ENCODE measurements around the gene STK11IP.
"Not testable (repeated sequence)": the region's sequence is repeated elsewhere in the genome, so short reads cannot be mapped to it uniquely, and the experiment has no call there.

STK11IP gene

DNA sequence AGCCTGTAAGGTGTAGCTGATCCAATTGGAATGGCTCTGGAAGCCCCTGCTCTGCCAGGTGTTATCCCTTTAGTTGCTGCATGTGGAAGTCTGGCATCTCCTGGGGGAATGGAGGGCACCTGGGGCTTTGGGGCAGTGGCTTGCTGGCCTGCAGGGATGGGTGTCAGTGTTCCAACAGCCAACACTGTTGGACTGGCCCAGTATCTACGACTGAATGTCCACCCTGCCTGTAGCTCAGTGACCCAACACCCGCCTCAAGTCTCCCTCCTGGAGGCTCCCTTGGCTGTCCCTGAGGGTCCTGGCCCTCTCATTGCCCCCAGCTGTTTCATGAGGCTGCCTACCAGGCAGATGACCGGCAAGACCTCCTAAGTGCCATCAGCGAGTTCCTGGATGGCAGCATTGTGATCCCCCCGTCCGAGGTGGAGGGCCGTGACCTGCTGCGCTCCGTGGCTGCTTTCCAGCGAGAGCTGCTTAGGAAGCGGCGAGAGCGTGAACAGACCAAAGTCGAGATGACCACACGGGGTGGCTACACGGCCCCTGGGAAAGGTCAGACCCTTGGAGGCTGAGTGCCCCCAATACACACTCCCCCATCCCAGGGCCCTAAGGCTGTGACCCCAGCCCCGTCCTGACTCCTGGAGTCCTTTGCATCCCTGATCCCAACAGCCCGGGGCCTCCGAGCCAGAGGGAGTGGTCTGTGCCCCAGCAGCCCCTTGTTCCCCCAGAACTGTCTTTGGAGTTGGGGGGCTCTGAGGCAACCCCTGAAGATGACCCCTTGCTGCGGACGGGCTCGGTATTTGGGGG lies 37.5 kb downstream of the STK11IP start:
- no peak for DNase-seq

DNA sequence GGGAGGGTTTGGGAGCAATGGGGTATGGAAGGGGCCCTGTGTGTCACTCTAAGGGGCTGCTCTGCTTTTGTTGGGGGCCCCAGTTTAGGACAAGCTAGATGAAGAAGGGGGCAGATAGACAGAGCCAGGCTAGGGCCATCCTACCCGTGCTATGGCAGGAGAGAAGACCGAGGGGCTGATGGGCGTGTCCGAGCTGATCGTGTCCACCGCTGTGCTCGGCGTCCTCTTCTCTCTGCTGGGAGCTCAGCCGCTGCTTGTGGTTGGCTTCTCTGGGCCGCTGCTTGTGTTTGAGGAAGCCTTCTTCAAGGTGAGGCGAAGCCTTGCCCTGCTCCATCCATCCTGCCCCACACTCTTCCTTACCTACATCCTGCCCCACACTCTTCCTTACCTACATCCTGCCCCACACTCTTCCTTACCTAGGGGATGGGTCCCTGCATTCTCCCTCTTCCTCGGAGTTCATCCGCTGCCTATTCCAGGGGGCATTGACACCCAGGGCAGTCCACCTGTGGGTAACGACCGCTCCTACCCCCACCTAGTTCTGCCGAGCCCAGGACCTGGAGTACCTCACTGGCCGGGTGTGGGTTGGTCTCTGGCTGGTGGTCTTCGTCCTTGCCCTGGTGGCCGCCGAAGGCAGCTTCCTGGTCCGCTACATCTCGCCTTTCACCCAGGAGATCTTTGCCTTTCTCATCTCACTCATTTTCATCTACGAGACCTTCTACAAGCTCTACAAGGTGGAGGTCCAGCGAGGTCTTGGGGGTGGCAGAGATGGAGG lies 38.7 kb downstream of the STK11IP start:
- DNase-seq: no peak

GRCh38 chr2:219636941-219637841 lies 39.5 kb downstream of the STK11IP start:
- no peak for DNase-seq

- DNase-seq: no peak
Measured at GRCh38 chr2:219637842-219638185, 40.2 kb downstream of the STK11IP start.

- DNase-seq: no peak
Measured at GRCh38 chr2:219638217-219638947, 40.7 kb downstream of the STK11IP start.

DNA sequence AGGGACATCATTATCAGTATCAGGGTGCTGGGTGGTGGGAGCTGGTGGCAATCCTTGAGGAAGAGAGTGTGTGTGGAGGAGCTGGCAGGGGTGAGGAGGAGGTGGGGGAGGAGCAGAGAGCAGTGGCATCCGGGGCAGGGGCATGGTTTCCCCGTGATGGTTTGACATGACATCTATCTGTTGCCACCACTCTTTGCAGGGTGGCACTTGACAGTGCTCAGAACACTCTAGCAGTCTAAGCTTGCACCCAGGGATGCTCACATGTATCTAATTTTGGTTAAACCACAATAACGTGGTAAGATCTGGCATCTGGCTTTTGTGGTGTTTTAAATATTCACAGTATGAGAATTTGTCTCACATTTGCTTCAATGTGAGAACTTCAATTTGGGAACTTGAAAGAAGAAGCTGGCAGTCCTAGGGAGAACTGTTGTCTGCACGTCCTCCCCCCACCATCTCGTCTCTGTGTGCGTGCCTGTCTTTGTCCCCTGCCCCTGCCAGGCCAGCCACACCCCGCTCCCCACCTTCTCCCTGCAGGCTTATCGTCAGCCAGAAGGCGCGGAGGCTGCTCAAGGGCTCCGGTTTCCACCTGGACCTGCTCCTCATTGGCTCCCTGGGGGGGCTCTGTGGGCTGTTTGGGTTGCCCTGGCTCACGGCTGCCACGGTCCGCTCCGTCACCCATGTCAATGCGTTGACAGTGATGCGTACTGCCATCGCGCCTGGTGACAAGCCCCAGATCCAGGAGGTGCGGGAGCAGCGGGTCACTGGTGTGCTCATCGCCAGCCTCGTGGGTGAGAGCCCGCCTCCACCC lies 41.5 kb downstream of the STK11IP start:
- DNase-seq: peak in 1 of 2 donors; percentile 6

DNA sequence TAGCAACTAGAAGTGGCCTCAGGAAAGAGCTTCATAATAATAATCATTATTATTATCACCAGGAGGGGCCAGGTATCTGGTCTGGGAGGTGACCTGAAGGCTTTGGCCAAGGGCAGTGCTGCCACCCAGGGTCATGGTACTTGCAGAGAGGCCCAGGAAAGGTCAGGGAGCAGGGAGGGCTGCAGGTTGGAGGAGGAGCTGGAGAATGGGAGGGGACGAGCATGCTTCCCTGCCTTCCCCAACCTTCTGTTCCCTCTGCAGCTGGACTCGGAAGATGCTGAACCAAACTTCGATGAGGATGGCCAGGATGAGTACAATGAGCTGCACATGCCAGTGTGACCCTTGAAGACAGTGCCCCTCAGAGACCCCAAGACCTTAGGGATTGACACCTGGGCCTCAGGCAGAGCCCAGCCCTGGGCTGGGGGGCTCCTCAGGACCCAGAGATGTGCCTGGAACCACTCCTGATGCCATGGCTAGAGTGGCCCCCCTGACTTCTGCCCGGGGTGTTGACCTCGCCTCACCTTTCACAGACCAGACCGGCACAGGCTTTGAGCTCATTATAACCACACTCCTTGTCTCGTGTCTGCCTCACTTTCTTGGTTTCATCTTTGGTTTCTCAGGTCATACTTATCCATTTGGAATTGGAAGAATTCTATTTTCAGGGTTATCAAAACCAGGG lies 43.9 kb downstream of the STK11IP start:
- DNase-seq: no peak

DNA sequence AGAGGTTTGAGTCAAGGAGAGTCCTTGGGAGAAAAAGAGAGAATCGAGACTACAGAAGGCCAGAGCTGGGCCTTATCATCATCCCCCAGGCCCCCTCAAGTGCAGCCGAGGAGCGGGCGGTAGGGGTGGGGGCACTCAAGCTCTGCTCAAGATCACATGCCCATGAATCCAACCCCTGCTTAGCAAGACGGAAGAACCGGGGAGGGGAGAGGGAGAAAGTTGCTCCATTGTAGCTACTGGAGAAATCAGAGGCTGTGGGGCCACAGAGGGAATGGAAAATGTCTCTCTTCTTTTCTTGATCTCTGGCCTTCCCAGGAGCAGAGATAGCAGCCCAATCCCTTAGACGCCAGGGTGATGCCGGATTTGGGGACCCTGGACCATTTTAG lies 44.4 kb downstream of the STK11IP start:
- DNase-seq: no peak

GRCh38 chr2:219642465-219643083 lies 44.9 kb downstream of the STK11IP start:
- DNase-seq: peak; percentile 89 to 92

- DNase-seq: no peak
Measured at GRCh38 chr2:219643084-219643473, 45.4 kb downstream of the STK11IP start.

DNA sequence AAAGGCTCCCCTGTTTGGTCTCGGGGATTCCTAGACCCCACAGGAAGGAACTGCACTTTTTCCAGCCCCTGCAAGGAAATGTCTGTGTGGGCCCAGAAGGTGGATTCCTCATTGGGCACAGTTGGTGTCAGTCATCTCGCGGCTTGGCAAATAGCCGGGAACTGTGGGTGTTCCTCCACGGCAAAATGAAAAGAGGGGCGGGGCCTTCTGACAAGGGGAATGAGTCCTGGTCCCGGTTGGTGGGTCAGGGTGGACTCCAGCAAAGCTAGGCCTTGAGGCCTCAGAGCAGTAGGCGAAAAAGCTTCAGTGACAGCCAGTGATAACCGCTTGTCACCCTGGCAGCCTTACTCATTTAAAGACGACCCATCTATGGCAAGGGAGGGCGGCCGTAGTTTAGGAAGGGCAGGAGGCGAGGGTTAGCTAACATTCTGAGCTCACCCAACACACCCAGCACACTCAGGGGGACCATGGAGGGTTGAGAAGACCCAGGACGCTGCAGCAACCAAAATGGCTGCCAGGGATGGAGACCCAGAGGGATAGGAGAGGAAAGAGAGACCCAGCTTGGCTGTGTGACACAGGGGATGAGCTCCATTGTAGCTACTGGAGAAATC lies 46.2 kb downstream of the STK11IP start:
- DNase-seq: no peak

DNA sequence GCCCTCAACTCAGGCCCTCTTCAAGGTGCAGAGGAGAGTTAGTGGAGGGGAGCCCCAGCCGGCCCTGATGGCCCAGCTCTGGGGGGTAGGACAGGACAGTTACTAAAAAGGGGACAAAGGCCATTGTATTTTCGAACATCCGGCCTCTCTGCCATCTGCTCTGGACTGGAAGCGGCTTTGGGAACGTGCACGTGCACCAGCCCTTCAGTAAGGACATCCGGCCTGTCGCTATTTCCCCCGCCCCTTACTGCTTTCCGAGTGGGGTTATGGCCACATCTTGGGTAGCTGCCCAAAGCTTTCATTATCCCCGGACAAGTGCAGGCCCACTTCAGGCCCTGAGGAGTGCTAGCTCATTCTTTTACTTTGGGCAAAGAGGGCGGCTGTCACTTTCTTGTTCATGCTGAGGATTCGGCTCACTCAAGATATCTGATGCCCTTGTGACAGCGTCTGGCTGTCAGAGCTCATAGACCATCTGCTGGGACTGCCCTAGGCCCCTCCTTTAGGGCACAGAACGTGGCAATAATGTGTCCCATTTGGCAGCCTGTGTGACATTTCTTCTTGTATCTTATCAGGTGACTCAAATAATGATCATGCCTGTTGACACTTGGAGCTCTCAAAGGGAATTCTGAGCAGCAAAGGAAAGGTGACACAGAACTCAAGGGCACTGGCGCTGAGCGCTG lies 47.3 kb downstream of the STK11IP start:
- no peak for DNase-seq

- DNase-seq: no peak
Measured at GRCh38 chr2:219645631-219646527, 48.2 kb downstream of the STK11IP start.

- no peak for DNase-seq
Measured at GRCh38 chr2:219648176-219648575, 50.5 kb downstream of the STK11IP start.

- no peak for DNase-seq
Measured at GRCh38 chr2:219648963-219649362, 51.3 kb downstream of the STK11IP start.

- no peak for DNase-seq
Measured at GRCh38 chr2:219650426-219651248, 53.0 kb downstream of the STK11IP start.

GRCh38 chr2:219651656-219652055 lies 54.0 kb downstream of the STK11IP start:
- DNase-seq: not testable (repeated sequence)

- no peak for DNase-seq
Measured at GRCh38 chr2:219656526-219656925, 58.9 kb downstream of the STK11IP start.
